GM12875 (cell line): ENCODE results near the gene SLC25A23.
"Not testable (repeated sequence)": the region's sequence is repeated elsewhere in the genome, so short reads cannot be mapped to it uniquely, and the experiment has no call there.

Source experiments
- H3K4me3 ChIP-seq: one replicate; pipeline ENCODE4 v1.5.1; 2011; ENCODE audit warnings: low read depth, low read length, control low read depth
- TF ChIP-seq, protein P1 (sequence below): IDR thresholded peaks from 2 replicates; pipeline ENCODE4 v1.5.1; 2011; ENCODE audit warnings: low read depth, mild to moderate bottlenecking, control low read depth, inconsistent platforms, low read length, moderate library complexity, borderline replicate concordance; ENCODE audit not compliant: insufficient read depth

The SLC25A23 gene

DNA sequence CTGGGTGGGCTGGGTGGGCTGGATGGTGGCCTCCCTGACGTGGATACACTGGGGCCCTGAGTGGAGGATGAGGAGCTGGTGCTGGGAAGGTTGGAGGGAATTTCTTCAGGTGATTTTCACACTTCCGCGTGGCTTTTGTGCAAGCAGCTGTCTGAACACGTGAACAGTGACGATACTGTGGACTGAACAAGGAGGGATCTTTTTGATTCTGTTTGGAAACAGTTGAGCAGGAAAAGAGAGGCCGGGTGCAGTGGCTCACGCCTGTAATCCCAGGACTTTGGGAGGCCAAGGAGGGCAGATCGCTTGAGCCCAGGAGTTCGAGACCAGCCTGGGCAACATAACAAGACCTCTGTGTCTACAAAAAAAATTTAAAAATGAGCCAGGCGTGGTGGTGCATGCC lies 57.5 kb downstream of the SLC25A23 start:
- H3K4me3 ChIP-seq = no peak overlapping the region
- TF ChIP-seq, protein P1, sequence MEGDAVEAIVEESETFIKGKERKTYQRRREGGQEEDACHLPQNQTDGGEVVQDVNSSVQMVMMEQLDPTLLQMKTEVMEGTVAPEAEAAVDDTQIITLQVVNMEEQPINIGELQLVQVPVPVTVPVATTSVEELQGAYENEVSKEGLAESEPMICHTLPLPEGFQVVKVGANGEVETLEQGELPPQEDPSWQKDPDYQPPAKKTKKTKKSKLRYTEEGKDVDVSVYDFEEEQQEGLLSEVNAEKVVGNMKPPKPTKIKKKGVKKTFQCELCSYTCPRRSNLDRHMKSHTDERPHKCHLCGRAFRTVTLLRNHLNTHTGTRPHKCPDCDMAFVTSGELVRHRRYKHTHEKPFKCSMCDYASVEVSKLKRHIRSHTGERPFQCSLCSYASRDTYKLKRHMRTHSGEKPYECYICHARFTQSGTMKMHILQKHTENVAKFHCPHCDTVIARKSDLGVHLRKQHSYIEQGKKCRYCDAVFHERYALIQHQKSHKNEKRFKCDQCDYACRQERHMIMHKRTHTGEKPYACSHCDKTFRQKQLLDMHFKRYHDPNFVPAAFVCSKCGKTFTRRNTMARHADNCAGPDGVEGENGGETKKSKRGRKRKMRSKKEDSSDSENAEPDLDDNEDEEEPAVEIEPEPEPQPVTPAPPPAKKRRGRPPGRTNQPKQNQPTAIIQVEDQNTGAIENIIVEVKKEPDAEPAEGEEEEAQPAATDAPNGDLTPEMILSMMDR = no peak

DNA sequence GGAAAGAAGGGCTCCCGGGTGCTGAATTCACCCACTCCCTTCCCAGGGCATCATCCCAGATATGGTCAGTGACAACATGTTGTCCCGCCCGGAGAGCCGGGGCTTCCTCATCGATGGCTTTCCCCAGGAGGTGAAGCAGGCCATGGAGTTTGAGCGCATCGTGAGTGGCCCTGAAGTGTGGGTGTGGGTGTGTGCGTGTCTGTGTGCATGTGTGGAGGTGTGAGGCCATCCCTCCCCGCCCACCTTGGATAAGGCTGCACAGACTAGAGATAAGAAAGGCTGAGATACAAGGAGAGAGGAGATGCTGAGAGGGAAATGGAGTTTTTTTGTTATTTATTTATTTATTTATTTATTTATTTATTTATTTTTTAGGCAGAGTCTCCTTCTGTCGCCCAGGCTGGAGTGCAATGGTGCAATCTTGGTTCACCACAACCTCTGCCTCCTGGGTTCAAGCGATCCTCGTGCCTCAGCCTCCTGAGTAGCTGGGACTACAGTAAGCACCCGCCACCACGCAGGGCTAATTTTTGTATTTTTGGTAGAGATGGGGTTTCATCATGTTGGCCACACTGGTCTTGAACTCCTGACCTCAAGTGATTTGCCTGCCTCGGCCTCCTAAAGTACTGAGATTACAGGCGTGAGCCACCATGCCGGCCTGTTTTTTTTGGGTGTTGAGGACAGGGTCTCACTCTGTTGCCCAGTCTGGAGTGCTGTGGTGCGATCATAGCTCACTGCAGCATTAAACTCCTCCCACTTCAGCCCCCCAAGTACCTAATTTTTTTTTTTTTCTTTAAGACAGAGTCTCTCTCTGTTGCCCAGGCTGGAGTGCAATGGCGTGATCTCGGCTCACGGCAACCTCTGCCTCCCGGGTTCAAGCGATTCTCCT lies 59.3 kb downstream of the SLC25A23 start:
- H3K4me3 ChIP-seq = not testable (repeated sequence)

DNA sequence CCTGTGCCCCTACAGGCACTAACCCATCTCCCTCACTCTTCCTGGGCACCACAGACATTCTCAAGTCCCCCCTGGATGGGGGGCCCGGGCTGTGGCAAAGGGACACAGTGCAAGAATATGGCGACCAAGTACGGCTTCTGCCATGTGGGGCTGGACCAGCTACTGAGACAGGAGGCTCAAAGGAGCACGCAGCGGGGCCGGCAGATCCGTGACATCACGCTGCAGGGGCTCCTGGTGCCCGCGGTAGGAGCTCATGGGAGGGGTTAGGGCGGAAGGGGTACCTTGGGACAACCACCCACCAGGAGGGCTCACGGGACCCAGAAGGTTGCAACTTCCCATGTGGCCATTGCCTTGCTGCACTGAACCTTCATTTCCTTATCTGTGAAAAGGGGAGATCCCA lies 63.3 kb downstream of the SLC25A23 start:
- TF ChIP-seq, protein P1 = no peak
- H3K4me3 ChIP-seq = no peak overlapping the region

DNA sequence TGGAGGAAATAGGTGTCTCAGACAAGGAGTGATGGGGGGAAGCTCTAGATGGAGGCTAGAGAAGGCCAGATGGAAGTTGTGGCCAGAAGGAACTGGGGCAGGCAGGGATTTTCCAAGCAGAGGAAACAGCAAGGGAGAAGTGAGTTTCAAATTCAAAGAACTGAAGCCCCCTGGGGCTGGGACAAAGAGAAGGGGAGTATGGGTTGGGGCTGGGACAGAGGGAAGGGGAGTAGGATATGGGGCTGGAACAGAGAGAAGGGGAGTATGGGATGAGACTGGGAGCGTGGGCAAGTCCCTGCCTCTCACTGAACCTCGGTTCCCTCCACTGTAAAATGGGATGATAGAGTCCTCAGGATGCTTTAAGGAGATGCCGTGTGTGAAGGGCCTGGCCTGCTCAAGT lies 64.8 kb downstream of the SLC25A23 start:
- TF ChIP-seq, protein P1 = no peak

DNA sequence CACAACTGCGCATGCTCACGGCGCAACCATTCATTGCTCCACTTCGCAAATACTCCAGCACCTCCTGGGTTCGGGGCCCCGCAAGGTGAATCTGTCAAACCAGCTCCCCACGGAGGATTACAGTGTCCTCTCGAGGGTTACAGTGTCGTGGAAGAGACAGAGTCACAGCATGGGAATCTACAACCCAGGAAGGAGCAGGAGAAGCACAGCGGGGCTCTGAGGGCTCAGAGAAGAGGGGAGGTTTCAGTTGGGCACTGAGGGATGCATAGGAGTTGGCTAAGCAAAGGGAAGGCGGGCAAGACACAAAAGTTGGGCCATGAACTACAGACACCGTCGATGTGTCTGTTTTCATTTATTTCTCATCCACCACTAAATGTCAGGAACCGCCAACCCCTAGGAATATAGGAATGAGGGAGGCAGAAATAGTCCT lies 65.6 kb downstream of the SLC25A23 start:
- TF ChIP-seq, protein P1 = no peak
- peak overlapping the region; percentile 89 for H3K4me3 ChIP-seq

More for the DNA sequence above, 64.8 kb downstream of the SLC25A23 start:
- H3K4me3 ChIP-seq = no peak overlapping the region

DNA sequence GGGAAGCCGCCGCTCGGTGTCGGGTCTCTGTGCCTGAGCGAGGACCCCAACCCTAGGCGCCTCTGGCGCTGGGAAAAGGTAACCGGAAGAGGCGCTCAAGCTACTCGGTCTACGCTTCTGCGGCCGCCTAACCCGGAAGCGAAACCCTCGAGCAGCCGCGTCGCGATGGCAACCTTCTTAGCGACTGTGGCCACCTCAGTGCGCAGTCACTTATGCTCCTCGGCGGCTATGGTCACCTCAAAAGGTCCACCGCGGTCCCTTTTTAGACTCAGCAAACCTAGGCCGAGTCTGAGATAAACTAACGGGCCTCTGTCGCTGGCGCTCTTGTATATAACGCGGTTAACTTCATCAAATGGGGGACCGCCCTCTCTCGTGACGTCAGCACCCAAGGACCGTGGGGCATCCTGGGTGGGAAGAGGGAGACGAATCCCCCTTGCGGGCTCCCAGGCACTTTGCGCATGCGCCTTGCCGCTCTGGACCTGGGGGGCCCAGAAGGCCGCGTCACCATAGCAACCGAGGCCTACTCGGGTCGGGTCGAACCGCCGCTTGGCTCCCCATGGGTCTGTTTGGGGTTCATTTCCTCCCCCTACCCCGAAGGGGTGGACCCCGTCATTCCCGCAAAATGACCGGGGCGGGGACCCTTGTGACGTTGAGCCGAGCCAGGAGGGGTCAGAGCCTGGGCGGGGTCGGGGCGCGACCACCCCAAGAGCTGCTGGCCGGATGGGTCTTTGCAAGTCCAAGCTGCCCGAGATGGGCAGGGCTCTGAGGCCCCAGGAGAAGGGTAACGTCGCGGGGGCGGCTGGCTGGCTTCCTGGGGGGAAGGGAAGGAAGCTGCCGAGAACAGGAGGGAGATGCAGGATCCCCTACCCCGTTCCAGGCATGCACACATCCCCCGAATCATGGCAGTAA lies 66.3 kb downstream of the SLC25A23 start, which contains the start of gene GTF2F1:
Gene GTF2F1, minus strand, starts transcription at position 91 of the 909 bp plus-strand sequence. CDS start 169 bp downstream, outside the sequence.
- H3K4me3 ChIP-seq = peak within 1 kb of the TSS; percentile 89
- TF ChIP-seq, protein P1 = peak; percentile 31; the same call in 1 of the 2 replicates

DNA sequence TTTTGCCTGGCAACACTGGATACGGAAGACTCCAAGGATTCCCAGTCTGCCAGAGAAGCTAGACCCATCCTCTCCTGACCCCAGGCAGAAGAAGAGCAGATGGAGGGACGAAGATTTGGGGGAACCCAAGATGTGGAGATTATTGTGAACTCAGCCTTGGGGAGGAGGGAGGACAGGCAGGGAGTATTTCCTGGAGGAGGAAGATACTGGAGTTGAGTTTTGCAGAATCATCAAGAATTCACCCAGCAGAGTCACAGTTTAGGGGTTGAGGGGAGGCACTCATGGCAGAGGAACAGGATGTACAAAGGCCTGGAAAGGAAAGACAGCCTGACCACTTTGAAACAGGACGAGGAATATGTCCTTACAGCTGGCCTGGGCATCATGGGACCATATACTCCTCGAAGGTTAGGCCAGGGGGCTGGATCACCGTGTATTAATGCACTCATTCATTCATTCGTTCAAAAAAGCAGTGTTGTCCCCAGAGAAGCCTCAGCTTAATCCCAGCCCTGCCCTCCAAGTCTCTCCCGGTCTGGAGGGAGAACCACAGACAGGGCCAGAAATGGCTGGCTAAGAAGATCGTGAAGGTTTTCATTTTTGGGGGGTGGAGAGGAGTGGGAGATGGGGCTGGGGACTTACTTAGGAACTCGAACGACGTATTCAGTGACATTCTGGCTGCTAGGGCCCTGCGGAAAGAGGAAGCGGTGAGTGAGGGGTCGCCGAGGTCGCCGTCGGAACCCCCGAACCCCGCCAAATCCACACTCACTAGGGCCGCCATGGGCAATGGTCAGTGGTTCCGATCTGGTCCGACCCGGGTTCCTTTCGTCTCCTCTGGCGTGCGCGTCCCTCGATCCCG lies 67.1 kb downstream of the SLC25A23 start:
- peak overlapping the region; percentile 89 for H3K4me3 ChIP-seq
- TF ChIP-seq, protein P1 = no peak
